HEK293T (cell line): Measurements from ENCODE around the gene PRRT4.

Source experiments
- BHLHE40 ChIP-seq: fragments of 450-650 bp; IDR thresholded peaks from 2 replicates; pipeline ENCODE4 v1.6.1; 2016; ENCODE audit warnings: mild to moderate bottlenecking, moderate library complexity, borderline replicate concordance
- ELF4 ChIP-seq: fragments of 450-650 bp; IDR thresholded peaks from 2 replicates; pipeline ENCODE4 v1.6.1; 2017; ENCODE audit warnings: antibody characterized with exemption
- FOXA1 ChIP-seq: fragments of 450-650 bp; IDR thresholded peaks from 2 replicates; pipeline ENCODE4 v1.6.1; 2016; ENCODE audit warnings: mild to moderate bottlenecking
- FOXK2 ChIP-seq: fragments of 450-650 bp; IDR thresholded peaks from 2 replicates; pipeline ENCODE4 v1.6.1; 2016; ENCODE audit warnings: mild to moderate bottlenecking
- FOXM1 ChIP-seq: fragments of 450-650 bp; IDR thresholded peaks from 2 replicates; pipeline ENCODE4 v1.6.1; 2017; ENCODE audit warnings: mild to moderate bottlenecking, borderline replicate concordance
- HDGF ChIP-seq: fragments of 450-650 bp; IDR thresholded peaks from 2 replicates; pipeline ENCODE4 v1.6.1; 2017; ENCODE audit warnings: antibody characterized with exemption, borderline replicate concordance
- L3MBTL2 ChIP-seq: fragments of 450-650 bp; conservative IDR thresholded peaks from 2 replicates; pipeline ENCODE4 v1.6.1; 2016; ENCODE audit warnings: mild to moderate bottlenecking
- LEF1 ChIP-seq: fragments of 450-650 bp; IDR thresholded peaks from 2 replicates; pipeline ENCODE4 v1.6.1; 2017; ENCODE audit warnings: mild to moderate bottlenecking, borderline replicate concordance
- NFRKB ChIP-seq: fragments of 450-650 bp; IDR thresholded peaks from 2 replicates; pipeline ENCODE4 v1.6.1; 2016; ENCODE audit warnings: mild to moderate bottlenecking, moderate library complexity
- SP1 ChIP-seq: fragments of 450-650 bp; IDR thresholded peaks from 2 replicates; pipeline ENCODE4 v1.6.1; 2017
- SUZ12 ChIP-seq: fragments of 450-650 bp; IDR thresholded peaks from 2 replicates; pipeline ENCODE4 v1.6.1; 2016; ENCODE audit warnings: mild to moderate bottlenecking
- TF ChIP-seq, protein P1 (sequence below): fragments of 450-650 bp; IDR thresholded peaks from 2 replicates; pipeline ENCODE4 v1.6.1; 2016

DNA sequence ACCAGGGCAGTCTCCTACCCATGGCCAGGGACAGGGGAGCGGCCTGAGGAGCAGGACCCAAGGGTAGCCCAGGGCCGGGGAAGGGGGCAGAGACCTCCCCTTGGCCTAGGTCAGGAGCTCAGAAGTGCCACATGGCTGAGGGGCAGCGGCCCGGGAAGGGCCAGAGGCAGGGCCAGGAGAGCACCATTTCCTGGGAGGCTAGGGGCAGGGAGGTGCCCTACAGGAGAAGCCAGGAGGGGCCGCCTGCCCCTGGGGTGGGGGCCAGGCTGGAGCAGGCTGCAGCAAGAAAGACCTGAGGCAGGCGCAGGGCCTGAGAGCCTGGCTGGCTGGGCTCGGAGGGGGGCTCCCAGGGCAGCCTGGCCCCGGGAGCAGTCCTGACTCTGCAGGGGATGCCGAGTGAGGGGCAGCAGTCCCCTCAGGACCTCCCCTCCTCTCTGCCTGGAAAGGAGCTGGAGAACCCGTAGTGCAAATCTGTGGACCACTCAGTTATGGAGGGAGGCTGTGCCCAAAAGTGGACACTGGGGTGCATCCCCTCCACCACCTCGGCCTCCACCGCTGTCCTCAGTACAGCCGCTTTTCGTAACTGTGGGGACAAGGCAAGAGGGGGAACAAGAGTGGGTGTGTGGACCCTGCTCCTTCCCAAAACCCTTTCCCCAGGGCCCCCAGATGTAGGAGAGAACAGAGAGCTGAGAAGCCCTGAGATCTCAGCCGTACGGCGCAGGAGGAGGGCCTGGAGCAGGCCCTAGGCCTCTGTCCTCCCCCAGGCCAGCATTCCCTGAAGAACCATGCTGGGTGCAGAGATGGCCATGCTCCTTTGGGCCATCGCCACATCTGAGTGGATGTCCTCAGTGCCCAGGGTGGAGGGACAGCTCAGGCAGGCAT is 31.2 kb upstream of the PRRT4 start:
- TF ChIP-seq BHLHE40, result no peak
- TF ChIP-seq ELF4, result no peak
- no peak for TF ChIP-seq SP1
- TF ChIP-seq NFRKB, result no peak
- TF ChIP-seq FOXM1, result no peak
- no peak for TF ChIP-seq LEF1
- TF ChIP-seq, protein P1, sequence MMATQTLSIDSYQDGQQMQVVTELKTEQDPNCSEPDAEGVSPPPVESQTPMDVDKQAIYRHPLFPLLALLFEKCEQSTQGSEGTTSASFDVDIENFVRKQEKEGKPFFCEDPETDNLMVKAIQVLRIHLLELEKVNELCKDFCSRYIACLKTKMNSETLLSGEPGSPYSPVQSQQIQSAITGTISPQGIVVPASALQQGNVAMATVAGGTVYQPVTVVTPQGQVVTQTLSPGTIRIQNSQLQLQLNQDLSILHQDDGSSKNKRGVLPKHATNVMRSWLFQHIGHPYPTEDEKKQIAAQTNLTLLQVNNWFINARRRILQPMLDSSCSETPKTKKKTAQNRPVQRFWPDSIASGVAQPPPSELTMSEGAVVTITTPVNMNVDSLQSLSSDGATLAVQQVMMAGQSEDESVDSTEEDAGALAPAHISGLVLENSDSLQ, result no peak
- no peak for TF ChIP-seq L3MBTL2
- no peak for TF ChIP-seq SUZ12
- no peak for TF ChIP-seq FOXA1
- no peak for TF ChIP-seq FOXK2
- TF ChIP-seq HDGF, result no peak
